NT2/D1 (cell line): Measurements from ENCODE around the gene KISS1R.

Source experiments
- YY1 ChIP-seq: IDR thresholded peaks from 2 replicates; pipeline ENCODE4 v1.6.1; 2011; ENCODE audit not compliant: insufficient read length, insufficient read depth
- ZNF274 ChIP-seq: IDR thresholded peaks from 2 replicates; pipeline ENCODE4 v1.6.1; 2011; ENCODE audit warnings: mild to moderate bottlenecking, low read depth, low read length

DNA sequence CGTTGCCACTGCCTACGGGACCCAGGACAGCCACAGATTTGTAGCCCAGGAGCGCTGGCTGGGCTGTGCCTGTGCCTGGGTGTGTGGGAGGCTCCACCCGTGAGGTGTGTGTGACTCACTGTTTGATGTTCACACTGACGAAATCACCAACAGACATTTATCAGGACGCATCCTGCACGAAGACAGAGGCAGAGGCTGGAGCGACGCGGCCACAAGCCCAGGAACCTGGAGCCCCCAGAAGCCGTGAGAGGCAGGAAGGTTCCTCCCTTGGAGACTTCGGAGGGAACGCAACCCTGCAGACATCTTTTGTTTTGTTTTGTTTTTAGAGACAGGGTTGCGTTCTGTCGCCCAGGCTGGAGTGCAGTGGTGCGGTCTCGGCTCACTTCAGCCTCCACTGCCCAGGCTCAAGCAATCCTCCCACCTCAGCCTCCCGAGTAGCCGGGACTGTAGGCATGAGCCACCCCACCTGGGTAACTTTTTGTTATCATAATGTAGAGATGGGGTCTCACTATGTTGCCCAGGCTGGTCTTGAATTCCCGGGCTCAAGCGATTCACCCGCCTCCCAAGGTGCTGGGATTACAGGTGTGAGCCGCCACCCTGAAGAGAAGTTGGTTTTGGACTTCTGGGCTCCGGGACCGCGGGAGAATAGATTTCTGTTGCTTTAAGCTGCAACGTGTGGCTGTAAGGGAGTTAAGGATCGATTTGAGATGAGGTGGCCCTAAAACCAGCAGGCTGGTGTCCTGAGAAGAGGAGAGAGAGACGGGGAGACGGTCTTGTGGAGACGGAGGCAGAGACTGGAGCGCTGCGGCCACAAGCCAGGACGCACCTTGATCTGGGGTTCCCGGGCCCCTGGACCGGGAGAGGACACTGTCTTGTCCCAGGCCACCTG, 42.1 kb downstream of the KISS1R start:
- no peak for TF ChIP-seq YY1
- TF ChIP-seq ZNF274 = no peak
